ENCODE results near the gene GLT8D2. TPM values are rescaled to one million over a fixed set of nuclear protein-coding genes. Genes with fewer than 3 reads are reported as not detected.
"Not testable (repeated sequence)": the region's sequence is repeated elsewhere in the genome, so short reads cannot be mapped to it uniquely, and the experiment has no call there.

GLT8D2 gene
- total RNA-seq, 3 donors from 2014 or later (not counting 1 experiment from before 2014, with no cell fraction given), result 0.19 to 0.48 (median 0.32) TPM

GRCh38 chr12:104046306-104046705, 3.7 kb downstream of the GLT8D2 start:
- Mint-ChIP-seq H3K4me3 (no peak overlapping the region), H3K4me1 (peaks cover 10 to 14% of the 10 kb centered on the region in 2 donors), H3K9me3 (no peaks in the 10 kb centered on the region), H3K36me3 (no peaks in the 10 kb centered on the region), H3K27ac (no peak overlapping the region), H3K27me3 (ENCODE audit: low read depth in 2 of 2) (peaks cover 12 to 20% of the 10 kb centered on the region in 2 donors)
- no peak for TF ChIP-seq CTCF (IDR thresholded peaks at IDR 0.05)
- Histone ChIP-seq H3K27ac (ENCODE audit: low read length) (no peak overlapping the region), H3K4me3 (ENCODE audit: low read length) (no peak overlapping the region), H3K36me3 (ENCODE audit: control insufficient read depth, insufficient read depth, low read length) (no peaks in the 10 kb centered on the region), H3K27me3 (ENCODE audit: control insufficient read depth, insufficient read depth, low read length) (peaks cover 9% of the 10 kb centered on the region), H3K4me1 (ENCODE audit: control insufficient read depth, insufficient read depth, low read length) (peaks cover 4% of the 10 kb centered on the region), H3K9me3 (ENCODE audit: control insufficient read depth, insufficient read depth, low read length) (no peaks in the 10 kb centered on the region)
- no peak for ATAC-seq
- 96% methylated on average over 4 of the region's 4 CpGs for WGBS (ENCODE audit: insufficient coverage)
- intact Hi-C loops (cut with micrococcal nuclease), result no loop called here
- no peak for DNase-seq

GRCh38 chr12:104044158-104044557, 5.8 kb downstream of the GLT8D2 start:
- Histone ChIP-seq H3K36me3 (ENCODE audit: control insufficient read depth, insufficient read depth, low read length) (no peaks in the 10 kb centered on the region), H3K27ac (ENCODE audit: low read length) (no peak overlapping the region), H3K4me1 (ENCODE audit: control insufficient read depth, insufficient read depth, low read length) (no peaks in the 10 kb centered on the region), H3K27me3 (ENCODE audit: control insufficient read depth, insufficient read depth, low read length) (no peaks in the 10 kb centered on the region), H3K4me3 (ENCODE audit: low read length) (no peak overlapping the region), H3K9me3 (ENCODE audit: control insufficient read depth, insufficient read depth, low read length) (no peaks in the 10 kb centered on the region)
- H3K27ac Mint-ChIP-seq, result no peak overlapping the region
- DNase-seq (no peak), ATAC-seq (no peak)
- TF ChIP-seq CTCF (IDR thresholded peaks at IDR 0.05), result no peak
- 91% methylated on average over 3 of the region's 3 CpGs for WGBS (ENCODE audit: insufficient coverage)
- peaks cover 6% of the 10 kb centered on the region in 2 donors for H3K27me3 Mint-ChIP-seq (ENCODE audit: low read depth in 2 of 2)
- H3K4me1 Mint-ChIP-seq, result peaks cover 5 to 8% of the 10 kb centered on the region in 2 donors
- intact Hi-C loops (cut with micrococcal nuclease), result no loop called here
- no peak overlapping the region for H3K4me3 Mint-ChIP-seq
- no peaks in the 10 kb centered on the region for H3K36me3 Mint-ChIP-seq
- H3K9me3 Mint-ChIP-seq, result no peaks in the 10 kb centered on the region

GRCh38 chr12:104042580-104042979, 7.4 kb downstream of the GLT8D2 start:
- WGBS (ENCODE audit: insufficient coverage), result 93% methylated on average over 1 of the region's 1 CpG
- H3K4me1 Mint-ChIP-seq, result peaks cover 5 to 8% of the 10 kb centered on the region in 2 donors
- H3K27me3 ChIP-seq (ENCODE audit: control insufficient read depth, insufficient read depth, low read length), result no peaks in the 10 kb centered on the region
- TF ChIP-seq CTCF (IDR thresholded peaks at IDR 0.05), result no peak
- H3K9me3 ChIP-seq (ENCODE audit: control insufficient read depth, insufficient read depth, low read length), result no peaks in the 10 kb centered on the region
- H3K9me3 Mint-ChIP-seq, result no peaks in the 10 kb centered on the region
- H3K27ac ChIP-seq (ENCODE audit: low read length), result no peak overlapping the region
- intact Hi-C loops (cut with micrococcal nuclease), result no loop called here
- peaks cover 0 to 3% of the 10 kb centered on the region in 2 donors for H3K27me3 Mint-ChIP-seq (ENCODE audit: low read depth in 2 of 2)
- no peak overlapping the region for H3K27ac Mint-ChIP-seq
- no peaks in the 10 kb centered on the region for H3K36me3 Mint-ChIP-seq
- no peak overlapping the region for H3K4me3 Mint-ChIP-seq
- no peaks in the 10 kb centered on the region for H3K4me1 ChIP-seq (ENCODE audit: control insufficient read depth, insufficient read depth, low read length)
- H3K4me3 ChIP-seq (ENCODE audit: low read length), result no peak overlapping the region
- no peaks in the 10 kb centered on the region for H3K36me3 ChIP-seq (ENCODE audit: control insufficient read depth, insufficient read depth, low read length)
- no peak for DNase-seq
- ATAC-seq, result no peak

GRCh38 chr12:104039769-104040168, 10.2 kb downstream of the GLT8D2 start:
- H3K4me1 Mint-ChIP-seq; ATAC-seq; H3K27me3 ChIP-seq (ENCODE audit: control insufficient read depth, insufficient read depth, low read length); H3K4me3 Mint-ChIP-seq; H3K9me3 ChIP-seq (ENCODE audit: control insufficient read depth, insufficient read depth, low read length); H3K4me3 ChIP-seq (ENCODE audit: low read length); H3K27ac ChIP-seq (ENCODE audit: low read length); H3K27ac Mint-ChIP-seq; H3K9me3 Mint-ChIP-seq; DNase-seq; H3K36me3 Mint-ChIP-seq; H3K4me1 ChIP-seq (ENCODE audit: control insufficient read depth, insufficient read depth, low read length); H3K36me3 ChIP-seq (ENCODE audit: control insufficient read depth, insufficient read depth, low read length); intact Hi-C loops (cut with micrococcal nuclease): not testable (repeated sequence)
- H3K27me3 Mint-ChIP-seq (ENCODE audit: low read depth in 2 of 2), result peaks cover 17 to 25% of the 10 kb centered on the region in 2 donors
- WGBS (ENCODE audit: insufficient coverage), result no CpG with 5 or more reads among the region's 1 CpG

GRCh38 chr12:104036143-104036542, 13.8 kb downstream of the GLT8D2 start:
- H3K36me3 ChIP-seq (ENCODE audit: control insufficient read depth, insufficient read depth, low read length); intact Hi-C loops (cut with micrococcal nuclease); H3K9me3 Mint-ChIP-seq; H3K4me3 ChIP-seq (ENCODE audit: low read length); H3K4me1 ChIP-seq (ENCODE audit: control insufficient read depth, insufficient read depth, low read length); H3K9me3 ChIP-seq (ENCODE audit: control insufficient read depth, insufficient read depth, low read length); H3K27ac Mint-ChIP-seq; H3K36me3 Mint-ChIP-seq; H3K4me3 Mint-ChIP-seq; H3K27ac ChIP-seq (ENCODE audit: low read length); H3K4me1 Mint-ChIP-seq; DNase-seq; H3K27me3 ChIP-seq (ENCODE audit: control insufficient read depth, insufficient read depth, low read length); ATAC-seq: not testable (repeated sequence)
- peaks cover 14 to 34% of the 10 kb centered on the region in 2 donors for H3K27me3 Mint-ChIP-seq (ENCODE audit: low read depth in 2 of 2)
- WGBS (ENCODE audit: insufficient coverage), result 79% methylated on average over 2 of the region's 2 CpGs

GRCh38 chr12:104030596-104030995, 19.4 kb downstream of the GLT8D2 start:
- H3K9me3 Mint-ChIP-seq; H3K4me3 Mint-ChIP-seq; H3K4me1 Mint-ChIP-seq; H3K36me3 Mint-ChIP-seq; H3K36me3 ChIP-seq (ENCODE audit: control insufficient read depth, insufficient read depth, low read length); H3K27ac ChIP-seq (ENCODE audit: low read length); H3K27me3 ChIP-seq (ENCODE audit: control insufficient read depth, insufficient read depth, low read length); H3K27ac Mint-ChIP-seq; H3K4me1 ChIP-seq (ENCODE audit: control insufficient read depth, insufficient read depth, low read length); H3K9me3 ChIP-seq (ENCODE audit: control insufficient read depth, insufficient read depth, low read length); H3K4me3 ChIP-seq (ENCODE audit: low read length); DNase-seq; intact Hi-C loops (cut with micrococcal nuclease): not testable (repeated sequence)
- 80% methylated on average over 1 of the region's 27 CpGs for WGBS (ENCODE audit: insufficient coverage)
- peaks cover 10 to 45% of the 10 kb centered on the region in 2 donors for H3K27me3 Mint-ChIP-seq (ENCODE audit: low read depth in 2 of 2)
- ATAC-seq, result peak in 2 of 3 donors; percentile 50 to 57
